GM10266 (cell line): ENCODE results near the gene OR7D2.

Source experiments
- DNase-seq: peaks from one replicate; pipeline ENCODE4 v3.0.0; 2012; ENCODE audit errors: extremely low spot score
- CTCF ChIP-seq: IDR thresholded peaks from 2 replicates; pipeline ENCODE4 v1.5.1; 2012; ENCODE audit warnings: mild to moderate bottlenecking, low read depth; ENCODE audit not compliant: control insufficient read depth, insufficient read depth; ENCODE audit errors: missing control alignments

OR7D2 gene

GRCh38 chr19:9161427-9161826 is 17.4 kb upstream of the OR7D2 start:
- TF ChIP-seq CTCF = no peak
- no peak for DNase-seq

- TF ChIP-seq CTCF = no peak
- no peak for DNase-seq
These were observed 13.5 kb upstream of the OR7D2 start for GRCh38 chr19:9165261-9165660.

DNA sequence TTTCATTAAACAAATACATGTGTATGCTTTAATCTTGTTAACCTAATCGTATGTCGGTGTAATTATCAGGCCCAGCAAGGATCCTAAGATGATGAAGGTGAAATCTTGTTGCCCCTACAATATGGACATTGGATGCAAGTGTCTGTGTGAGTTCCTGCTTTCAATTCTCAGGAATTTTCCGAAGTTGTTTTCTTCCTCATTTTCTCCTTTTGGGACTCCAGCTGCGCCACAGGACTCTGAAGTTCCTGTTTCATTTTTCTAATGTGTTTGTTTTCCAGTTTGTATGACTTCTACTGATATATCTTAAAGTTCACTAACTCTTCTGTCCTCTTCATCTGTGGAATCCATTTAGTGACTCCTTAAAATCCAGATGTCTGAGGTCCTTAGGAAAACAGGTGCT is 11.9 kb upstream of the OR7D2 start:
- no peak for TF ChIP-seq CTCF
- DNase-seq = no peak

DNA sequence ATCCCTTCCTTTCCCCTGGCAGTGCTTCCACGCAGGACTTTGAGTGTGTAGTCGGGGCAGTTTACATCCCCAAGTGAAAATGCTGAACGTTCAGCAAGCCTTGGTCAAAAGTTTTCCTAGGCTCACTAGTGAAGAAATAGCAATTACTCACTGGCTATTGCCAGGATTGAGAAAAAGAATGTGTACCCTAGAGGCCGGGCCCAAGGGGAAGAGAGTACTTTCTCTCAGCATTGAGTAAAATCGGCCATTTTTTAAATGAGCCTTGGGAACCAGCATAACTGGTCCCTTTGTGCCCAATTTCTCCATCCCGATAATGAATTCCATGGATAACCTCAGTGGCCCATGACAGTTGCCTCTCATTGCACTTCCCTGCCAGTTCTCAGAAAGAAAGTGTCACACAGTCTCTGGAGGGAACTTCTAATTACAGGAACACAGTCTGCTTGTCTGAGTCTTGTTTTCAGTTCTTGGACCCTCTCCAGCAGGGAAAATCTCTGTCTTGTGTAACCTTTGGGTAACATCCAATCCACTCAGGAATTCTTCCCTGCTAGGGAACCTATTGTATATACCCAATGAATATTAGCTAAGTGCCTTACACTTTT is 7.3 kb upstream of the OR7D2 start:
- no peak for TF ChIP-seq CTCF
- DNase-seq = no peak

- no peak for TF ChIP-seq CTCF
- DNase-seq = no peak
These were observed 3.5 kb upstream of the OR7D2 start for GRCh38 chr19:9175326-9175725.

DNA sequence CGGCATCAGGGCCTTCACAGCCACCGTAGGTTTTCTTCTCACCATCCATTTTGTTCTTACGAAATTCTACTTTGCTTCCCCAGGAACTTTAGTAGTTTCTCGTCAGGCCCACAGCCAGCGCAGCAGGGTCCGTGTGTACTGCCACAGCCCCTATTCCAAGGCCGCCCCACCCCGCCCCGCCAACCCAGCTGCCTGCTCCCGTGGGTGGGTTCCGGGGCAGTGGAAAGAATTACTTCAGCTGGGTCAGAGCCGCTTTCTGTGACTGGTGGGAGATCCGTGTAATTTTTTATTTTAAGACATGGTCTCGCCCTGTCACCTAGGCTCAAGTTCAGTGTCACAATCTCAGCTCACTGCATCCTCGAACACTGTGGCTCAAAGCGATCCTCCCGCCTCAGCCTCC is 4.2 kb downstream of the OR7D2 start:
- no peak for TF ChIP-seq CTCF
- no peak for DNase-seq

DNA sequence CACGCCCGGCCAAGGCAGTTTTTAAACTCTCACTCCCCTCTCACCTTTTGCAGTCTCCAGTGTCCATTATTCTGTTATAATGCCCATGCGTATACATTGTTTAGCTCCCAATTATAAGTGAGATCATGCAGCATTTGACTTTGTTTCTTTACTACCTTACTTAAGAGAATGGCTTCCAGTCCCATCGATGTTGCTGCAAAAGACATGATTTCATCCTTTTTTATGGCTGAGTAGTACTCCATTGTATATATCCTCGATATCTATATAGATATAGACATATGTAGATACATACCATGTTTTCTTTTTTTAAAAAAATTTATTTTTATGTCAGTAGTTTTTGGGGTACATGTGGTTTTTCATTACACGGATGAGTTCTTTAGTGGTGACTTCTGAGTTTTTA is 8.4 kb downstream of the OR7D2 start:
- no peak for TF ChIP-seq CTCF
- DNase-seq = no peak
